Sciatic nerve (tissue), 2 donors: Measurements from ENCODE around the gene PITPNC1. TPM values are rescaled to one million over a fixed set of nuclear protein-coding genes. Genes with fewer than 3 reads are reported as not detected.
A peak's percentile ranks its signal among the peaks of the same experiment; 100 is the strongest.
"Not testable (repeated sequence)": the region's sequence is repeated elsewhere in the genome, so short reads cannot be mapped to it uniquely, and the experiment has no call there.

ENCODE experiments used
- ATAC-seq: fragments of 200-7000 bp; cut with Tn5 transposase; one replicate; pipeline ENCODE4 v1.9.1; 2020; ENCODE audit warnings: mild to moderate bottlenecking, moderate library complexity
- DNase-seq: peaks from one replicate; pipeline ENCODE4 v3.0.0-alpha.2; 2020; ENCODE audit warnings: low spot score
- intact Hi-C: fragments of 100-400 bp; cut with DNase I; formaldehyde crosslinking; loops from one replicate; pipeline ENCODE4 v1.14.2; 2022
- total RNA-seq: library from RNA; stranded (reverse); fragmentation: NEBNext Ultra II Directional; extraction: Animal tissue kit (Norgen Biotek cat#: 25700); gene quantifications from one replicate; pipeline ENCODE4 v1.2.1, GENCODE V29; 2021
- donor health status: DM: no; HTN: no; CAD: no.
- donor health status: DM: no; HTN: no; CAD: no.

Gene PITPNC1
- total RNA-seq, 1 donor from 2014 or later, result 27.9 TPM

- ATAC-seq (no peak), DNase-seq (no peak)
- intact Hi-C loops, result no loop called here
Observed at GRCh38 chr17:67471118-67471517, 94.0 kb downstream of the PITPNC1 start.

- DNase-seq, ATAC-seq, intact Hi-C loops: not testable (repeated sequence)
Observed at GRCh38 chr17:67472606-67473005, 95.5 kb downstream of the PITPNC1 start.

- intact Hi-C loops, result no loop called here
- DNase-seq (no peak), ATAC-seq (peak; percentile 68)
Observed at GRCh38 chr17:67474081-67474661, 97.1 kb downstream of the PITPNC1 start.

GRCh38 chr17:67475161-67475937 is 98.3 kb downstream of the PITPNC1 start:
- intact Hi-C loops, result no loop called here
- DNase-seq (peak; percentile 85), ATAC-seq (peak; percentile 84)

- intact Hi-C loops, result no loop called here
- ATAC-seq (no peak), DNase-seq (no peak)
Observed at GRCh38 chr17:67476787-67477335, 99.8 kb downstream of the PITPNC1 start.

- ATAC-seq (no peak), DNase-seq (no peak)
- intact Hi-C loops, result no loop called here
Observed at GRCh38 chr17:67477687-67478086, 100.6 kb downstream of the PITPNC1 start.

- intact Hi-C loops, result no loop called here
- DNase-seq (no peak), ATAC-seq (no peak)
Observed at GRCh38 chr17:67478401-67479041, 101.4 kb downstream of the PITPNC1 start.

GRCh38 chr17:67479148-67479547 is 102.1 kb downstream of the PITPNC1 start:
- no peak for ATAC-seq
- intact Hi-C loops, result no loop called here
- no peak for DNase-seq

GRCh38 chr17:67480959-67481358 is 103.9 kb downstream of the PITPNC1 start:
- DNase-seq, intact Hi-C loops, ATAC-seq: not testable (repeated sequence)

- ATAC-seq (no peak), DNase-seq (no peak)
- intact Hi-C loops, result no loop called here
Observed at GRCh38 chr17:67481808-67482207, 104.7 kb downstream of the PITPNC1 start.

GRCh38 chr17:67482764-67483163 is 105.7 kb downstream of the PITPNC1 start:
- intact Hi-C loops, result no loop called here
- no peak for ATAC-seq

GRCh38 chr17:67484261-67484660 is 107.2 kb downstream of the PITPNC1 start:
- DNase-seq (no peak), ATAC-seq (no peak)
- intact Hi-C loops, result no loop called here

More at GRCh38 chr17:67482764-67483163, 105.7 kb downstream of the PITPNC1 start:
- DNase-seq, result no peak

- ATAC-seq, result no peak
- intact Hi-C loops, result no loop called here
- DNase-seq, result no peak
Observed at GRCh38 chr17:67485666-67486065, 108.6 kb downstream of the PITPNC1 start.

GRCh38 chr17:67487506-67487905 is 110.4 kb downstream of the PITPNC1 start:
- intact Hi-C loops, result no loop called here
- DNase-seq, result no peak
- no peak for ATAC-seq

- ATAC-seq (peak; percentile 57), DNase-seq (peak; percentile 68)
- intact Hi-C loops, result no loop called here
Observed at GRCh38 chr17:67488161-67488560, 111.1 kb downstream of the PITPNC1 start.

GRCh38 chr17:67488768-67489167 is 111.7 kb downstream of the PITPNC1 start:
- DNase-seq, result no peak
- intact Hi-C loops, result no loop called here
- ATAC-seq, result no peak

- intact Hi-C loops, result no loop called here
- ATAC-seq (no peak), DNase-seq (no peak)
Observed at GRCh38 chr17:67489273-67489672, 112.2 kb downstream of the PITPNC1 start.

GRCh38 chr17:67490471-67490870 is 113.4 kb downstream of the PITPNC1 start:
- DNase-seq (no peak), ATAC-seq (peak; percentile 33)
- intact Hi-C loops, result no loop called here

- intact Hi-C loops, result no loop called here
- peak; percentile 84 for DNase-seq
- peak; percentile 97 for ATAC-seq
Observed at GRCh38 chr17:67491009-67491680, 114.1 kb downstream of the PITPNC1 start.
